GM23338 (cell line): ENCODE results near the gene RPEL1.
A peak's percentile ranks its signal among the peaks of the same experiment; 100 is the strongest.

ENCODE experiments used
- CREB1 ChIP-seq: fragments of 250-450 bp; sonication (Bioruptor Pico); IDR thresholded peaks from 2 replicates; pipeline ENCODE4 v1.5.0; 2020; ENCODE audit warnings: low read depth, mild to moderate bottlenecking, moderate library complexity
- EZH2 ChIP-seq: fragments of 200-600 bp; sonication (generic); IDR thresholded peaks from one replicate; pipeline ENCODE4 v1.8.0; 2017; ENCODE audit warnings: antibody characterized with exemption, mild to moderate bottlenecking, low read depth; ENCODE audit not compliant: unreplicated experiment
- EZH2phosphoT487 ChIP-seq: fragments of 200-600 bp; sonication (generic); IDR thresholded peaks from one replicate; pipeline ENCODE4 v1.8.1; 2018; ENCODE audit warnings: antibody characterized with exemption; ENCODE audit not compliant: unreplicated experiment
- JUNB ChIP-seq: IDR thresholded peaks from one replicate; pipeline ENCODE4 v1.6.1; 2016; ENCODE audit warnings: antibody characterized with exemption; ENCODE audit not compliant: unreplicated experiment
- NANOG ChIP-seq: IDR thresholded peaks from 2 replicates; pipeline ENCODE4 v1.6.1; 2016; ENCODE audit warnings: antibody characterized with exemption, borderline replicate concordance
- POLR2AphosphoS5 ChIP-seq: IDR thresholded peaks from 2 replicates; pipeline ENCODE4 v1.6.1; 2016; ENCODE audit warnings: antibody characterized with exemption, low read depth
- ZNF114 ChIP-seq: fragments of 250-450 bp; sonication (Bioruptor Pico); IDR thresholded peaks from 2 replicates; pipeline ENCODE4 v1.5.0; 2020; ENCODE audit warnings: mild to moderate bottlenecking, moderate library complexity
- TF ChIP-seq, protein P1 (sequence below), 2 experiments: fragments of 200-600 bp in 1 of 2; sonication (generic) in 1 of 2; conservative IDR thresholded peaks; 2 replicates each; pipeline versions ENCODE4 v1.5.1 to v1.6.1; 2016 to 2017; ENCODE audit warnings: antibody characterized with exemption in 2 of 2, low read depth in 2 of 2, mild to moderate bottlenecking in 2 of 2, moderate library complexity in 1 of 2
- TF ChIP-seq, protein P2 (sequence below): IDR thresholded peaks from one replicate; pipeline ENCODE4 v1.6.1; 2018; ENCODE audit warnings: antibody characterized with exemption; ENCODE audit not compliant: unreplicated experiment
- TF ChIP-seq, protein P3 (sequence below): IDR thresholded peaks from 2 replicates; pipeline ENCODE4 v1.6.1; 2016; ENCODE audit warnings: antibody characterized with exemption

DNA sequence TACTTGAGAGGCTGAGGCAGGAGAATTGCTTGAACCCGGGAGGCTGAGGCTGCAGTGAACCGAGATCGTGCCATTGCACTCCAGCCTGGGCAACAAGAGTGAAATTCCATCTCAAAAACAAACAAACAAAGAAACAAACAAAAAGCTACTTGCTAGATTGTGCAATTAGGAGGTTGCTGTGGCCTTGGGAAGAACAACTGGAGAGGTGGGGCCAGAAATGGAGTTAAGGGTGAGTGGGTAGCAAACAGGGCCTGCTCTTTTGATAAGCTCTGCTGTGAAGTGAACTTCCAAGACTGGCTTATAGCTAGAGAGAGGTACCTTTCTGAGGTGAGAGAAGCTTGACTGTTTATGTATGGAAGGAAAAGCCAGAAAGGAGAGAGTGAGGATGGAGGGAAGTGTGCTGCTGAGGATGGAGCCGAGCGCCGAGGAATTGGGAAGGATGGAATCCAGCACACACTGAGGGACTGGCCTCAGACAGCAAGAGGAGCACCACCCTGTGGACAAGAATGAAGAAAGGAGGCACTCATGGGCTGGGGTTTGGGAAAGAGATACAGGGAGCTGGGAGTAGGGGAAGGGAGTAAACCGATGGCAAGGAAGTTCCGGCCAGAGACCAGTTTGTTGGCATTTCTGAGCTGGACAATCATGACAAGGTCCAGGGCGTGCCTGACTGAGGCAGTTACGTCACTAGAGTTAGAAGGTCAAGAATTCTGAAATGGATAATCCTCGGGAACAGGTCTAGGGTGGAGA, 7.0 kb upstream of the RPEL1 start:
- TF ChIP-seq, protein P1, sequence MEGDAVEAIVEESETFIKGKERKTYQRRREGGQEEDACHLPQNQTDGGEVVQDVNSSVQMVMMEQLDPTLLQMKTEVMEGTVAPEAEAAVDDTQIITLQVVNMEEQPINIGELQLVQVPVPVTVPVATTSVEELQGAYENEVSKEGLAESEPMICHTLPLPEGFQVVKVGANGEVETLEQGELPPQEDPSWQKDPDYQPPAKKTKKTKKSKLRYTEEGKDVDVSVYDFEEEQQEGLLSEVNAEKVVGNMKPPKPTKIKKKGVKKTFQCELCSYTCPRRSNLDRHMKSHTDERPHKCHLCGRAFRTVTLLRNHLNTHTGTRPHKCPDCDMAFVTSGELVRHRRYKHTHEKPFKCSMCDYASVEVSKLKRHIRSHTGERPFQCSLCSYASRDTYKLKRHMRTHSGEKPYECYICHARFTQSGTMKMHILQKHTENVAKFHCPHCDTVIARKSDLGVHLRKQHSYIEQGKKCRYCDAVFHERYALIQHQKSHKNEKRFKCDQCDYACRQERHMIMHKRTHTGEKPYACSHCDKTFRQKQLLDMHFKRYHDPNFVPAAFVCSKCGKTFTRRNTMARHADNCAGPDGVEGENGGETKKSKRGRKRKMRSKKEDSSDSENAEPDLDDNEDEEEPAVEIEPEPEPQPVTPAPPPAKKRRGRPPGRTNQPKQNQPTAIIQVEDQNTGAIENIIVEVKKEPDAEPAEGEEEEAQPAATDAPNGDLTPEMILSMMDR (conservative IDR thresholded peaks at IDR 0.05; ENCODE audit: low read depth in 2 of 2): peak; percentile 61 to 96
- no peak for TF ChIP-seq NANOG
- no peak for TF ChIP-seq POLR2AphosphoS5
- TF ChIP-seq EZH2: no peak
- no peak for TF ChIP-seq CREB1 (CRISPR knock-in tag)
- TF ChIP-seq, protein P2, sequence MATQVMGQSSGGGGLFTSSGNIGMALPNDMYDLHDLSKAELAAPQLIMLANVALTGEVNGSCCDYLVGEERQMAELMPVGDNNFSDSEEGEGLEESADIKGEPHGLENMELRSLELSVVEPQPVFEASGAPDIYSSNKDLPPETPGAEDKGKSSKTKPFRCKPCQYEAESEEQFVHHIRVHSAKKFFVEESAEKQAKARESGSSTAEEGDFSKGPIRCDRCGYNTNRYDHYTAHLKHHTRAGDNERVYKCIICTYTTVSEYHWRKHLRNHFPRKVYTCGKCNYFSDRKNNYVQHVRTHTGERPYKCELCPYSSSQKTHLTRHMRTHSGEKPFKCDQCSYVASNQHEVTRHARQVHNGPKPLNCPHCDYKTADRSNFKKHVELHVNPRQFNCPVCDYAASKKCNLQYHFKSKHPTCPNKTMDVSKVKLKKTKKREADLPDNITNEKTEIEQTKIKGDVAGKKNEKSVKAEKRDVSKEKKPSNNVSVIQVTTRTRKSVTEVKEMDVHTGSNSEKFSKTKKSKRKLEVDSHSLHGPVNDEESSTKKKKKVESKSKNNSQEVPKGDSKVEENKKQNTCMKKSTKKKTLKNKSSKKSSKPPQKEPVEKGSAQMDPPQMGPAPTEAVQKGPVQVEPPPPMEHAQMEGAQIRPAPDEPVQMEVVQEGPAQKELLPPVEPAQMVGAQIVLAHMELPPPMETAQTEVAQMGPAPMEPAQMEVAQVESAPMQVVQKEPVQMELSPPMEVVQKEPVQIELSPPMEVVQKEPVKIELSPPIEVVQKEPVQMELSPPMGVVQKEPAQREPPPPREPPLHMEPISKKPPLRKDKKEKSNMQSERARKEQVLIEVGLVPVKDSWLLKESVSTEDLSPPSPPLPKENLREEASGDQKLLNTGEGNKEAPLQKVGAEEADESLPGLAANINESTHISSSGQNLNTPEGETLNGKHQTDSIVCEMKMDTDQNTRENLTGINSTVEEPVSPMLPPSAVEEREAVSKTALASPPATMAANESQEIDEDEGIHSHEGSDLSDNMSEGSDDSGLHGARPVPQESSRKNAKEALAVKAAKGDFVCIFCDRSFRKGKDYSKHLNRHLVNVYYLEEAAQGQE: no peak
- no peak for TF ChIP-seq EZH2phosphoT487
- TF ChIP-seq JUNB: no peak
- TF ChIP-seq ZNF114 (CRISPR knock-in tag): no peak
- TF ChIP-seq, protein P3, sequence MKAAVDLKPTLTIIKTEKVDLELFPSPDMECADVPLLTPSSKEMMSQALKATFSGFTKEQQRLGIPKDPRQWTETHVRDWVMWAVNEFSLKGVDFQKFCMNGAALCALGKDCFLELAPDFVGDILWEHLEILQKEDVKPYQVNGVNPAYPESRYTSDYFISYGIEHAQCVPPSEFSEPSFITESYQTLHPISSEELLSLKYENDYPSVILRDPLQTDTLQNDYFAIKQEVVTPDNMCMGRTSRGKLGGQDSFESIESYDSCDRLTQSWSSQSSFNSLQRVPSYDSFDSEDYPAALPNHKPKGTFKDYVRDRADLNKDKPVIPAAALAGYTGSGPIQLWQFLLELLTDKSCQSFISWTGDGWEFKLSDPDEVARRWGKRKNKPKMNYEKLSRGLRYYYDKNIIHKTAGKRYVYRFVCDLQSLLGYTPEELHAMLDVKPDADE: no peak
